IMR-90 (cell line): ENCODE data around the gene CEP57L1. TPM values are rescaled to one million over a fixed set of nuclear protein-coding genes. Genes with fewer than 3 reads are reported as not detected.

ENCODE experiments used
- ATAC-seq: fragments of 200-7000 bp; cut with Tn5 transposase; 2 replicates; pipeline ENCODE4 v1.9.1; 2020; ENCODE audit warnings: low read depth, mild to moderate bottlenecking, moderate library complexity
- BruUV-seq: library from RNA; stranded (reverse); fragments of 400-500 nt; replicated peaks from 2 replicates; lab custom pipeline; 2021; lab: Mats Ljungman, UMichigan
- CTCF ChIA-PET: fragments of 300-600 bp; formaldehyde crosslinking; extraction: SDS; loops from one replicate; lab custom pipeline; 2021; ENCODE audit warnings: antibody characterized with exemption; lab: Yijun Ruan, JAX
- POLR2A ChIA-PET: fragments of 300-600 bp; sonication (Branson Sonifier 250); formaldehyde crosslinking; loops from one replicate; lab custom pipeline; 2022; ENCODE audit warnings: antibody characterized with exemption; ENCODE audit not compliant: unreplicated experiment; lab: Charles Lee
- DNase-seq: peaks from one replicate; pipeline ENCODE4 v3.0.0; 2013
- H2AFZ ChIP-seq: replicated peaks from 2 replicates; pipeline ENCODE3; 2013; ENCODE audit warnings: low read length, mild to moderate bottlenecking; ENCODE audit not compliant: poor library complexity
- H2AK5ac ChIP-seq: 2 replicates; pipeline ENCODE4 v1.6.1; 2013; ENCODE audit warnings: low read depth, low read length, inconsistent platforms
- H2AK9ac ChIP-seq: replicated peaks from 2 replicates; pipeline ENCODE3; 2013; ENCODE audit warnings: mild to moderate bottlenecking, low read depth, low read length, moderate library complexity; ENCODE audit not compliant: poor library complexity
- H2BK120ac ChIP-seq: 2 replicates; pipeline ENCODE4 v1.6.1; 2013; ENCODE audit warnings: low read depth, low read length, inconsistent platforms
- H2BK15ac ChIP-seq: 3 replicates; pipeline ENCODE4 v1.6.1; 2013; ENCODE audit warnings: low read depth, low read length, inconsistent platforms
- H2BK20ac ChIP-seq: 2 replicates; pipeline ENCODE4 v1.6.1; 2013; ENCODE audit warnings: low read depth, mild to moderate bottlenecking, inconsistent platforms, low read length, moderate library complexity
- H2BK5ac ChIP-seq: 2 replicates; pipeline ENCODE4 v1.6.1; 2013; ENCODE audit warnings: mild to moderate bottlenecking, low read depth, low read length, inconsistent platforms; ENCODE audit not compliant: poor library complexity, severe bottlenecking
- H3K14ac ChIP-seq: replicated peaks from 2 replicates; pipeline ENCODE4 v1.6.1; 2013; ENCODE audit warnings: low read depth, low read length, inconsistent platforms
- H3K18ac ChIP-seq: 2 replicates; pipeline ENCODE4 v1.6.1; 2013; ENCODE audit warnings: low read depth, low read length, control low read depth
- H3K23ac ChIP-seq: 2 replicates; pipeline ENCODE4 v1.6.1; 2013; ENCODE audit warnings: low read depth, low read length, inconsistent platforms
- H3K27ac ChIP-seq: 2 replicates; pipeline ENCODE4 v1.5.1; 2013; ENCODE audit warnings: mild to moderate bottlenecking, control low read depth, low read length; ENCODE audit not compliant: insufficient read depth
- H3K27me3 ChIP-seq: 2 replicates; pipeline ENCODE4 v1.6.1; 2013; ENCODE audit warnings: low read length; ENCODE audit not compliant: control insufficient read depth, insufficient read depth
- H3K36me3 ChIP-seq: 2 replicates; pipeline ENCODE4 v1.6.1; 2013; ENCODE audit warnings: low read length, mixed read lengths; ENCODE audit not compliant: control insufficient read depth, insufficient read depth
- H3K4ac ChIP-seq: 2 replicates; pipeline ENCODE4 v1.6.1; 2013; ENCODE audit warnings: low read depth, low read length, inconsistent platforms
- H3K4me1 ChIP-seq: 2 replicates; pipeline ENCODE4 v1.6.1; 2013; ENCODE audit warnings: low read length, mixed read lengths; ENCODE audit not compliant: control insufficient read depth, insufficient read depth
- H3K4me2 ChIP-seq: 2 replicates; pipeline ENCODE4 v1.6.1; 2013; ENCODE audit warnings: low read depth, mild to moderate bottlenecking, control low read depth, low read length, moderate library complexity
- H3K4me3 ChIP-seq: 2 replicates; pipeline ENCODE4 v1.5.1; 2013; ENCODE audit warnings: low read depth, mild to moderate bottlenecking, control low read depth, low read length, moderate library complexity; ENCODE audit not compliant: insufficient read depth
- H3K56ac ChIP-seq: 2 replicates; pipeline ENCODE4 v1.6.1; 2013; ENCODE audit warnings: low read length, inconsistent platforms; ENCODE audit not compliant: insufficient read depth; ENCODE audit errors: extremely low read depth
- H3K79me1 ChIP-seq, 2 experiments: 2 replicates each; pipeline ENCODE4 v1.6.1; 2013; ENCODE audit warnings: low read length in 2 of 2, inconsistent platforms in 1 of 2, low read depth in 1 of 2
- H3K9ac ChIP-seq: 2 replicates; pipeline ENCODE4 v1.6.1; 2013; ENCODE audit warnings: low read depth, low read length, control low read depth
- H3K9me1 ChIP-seq: 2 replicates; pipeline ENCODE4 v1.6.1; 2013; ENCODE audit warnings: low read length, inconsistent platforms; ENCODE audit not compliant: insufficient read depth
- H3K9me3 ChIP-seq: 2 replicates; pipeline ENCODE4 v1.6.1; 2013; ENCODE audit warnings: low read length; ENCODE audit not compliant: control insufficient read depth, insufficient read depth
- H4K20me1 ChIP-seq: 2 replicates; pipeline ENCODE4 v1.6.1; 2013; ENCODE audit warnings: low read length, inconsistent platforms; ENCODE audit not compliant: insufficient read depth
- H4K5ac ChIP-seq: 2 replicates; pipeline ENCODE4 v1.6.1; 2013; ENCODE audit warnings: mild to moderate bottlenecking, low read depth, low read length, control low read depth
- H4K8ac ChIP-seq, 2 experiments: 2 replicates each; pipeline ENCODE4 v1.6.1; 2013; ENCODE audit warnings: low read depth in 2 of 2, low read length in 2 of 2, control low read depth in 1 of 2, inconsistent platforms in 1 of 2
- H4K91ac ChIP-seq: 2 replicates; pipeline ENCODE4 v1.6.1; 2013; ENCODE audit warnings: low read depth, low read length, inconsistent platforms; ENCODE audit not compliant: insufficient read depth
- SMC3 ChIP-seq: fragments of 150-350 bp; IDR thresholded peaks from 2 replicates; pipeline ENCODE4 v1.6.1; 2016; ENCODE audit warnings: low read depth, mild to moderate bottlenecking, antibody characterized with exemption, low read length, moderate library complexity
- dilution Hi-C: fragments of 300-500 bp; cut with HindIII; formaldehyde crosslinking; loops from one replicate; pipeline ENCODE4 v1.14.3; 2018; ENCODE audit warnings: low sequenced_read_pairs; ENCODE audit not compliant: unreplicated experiment
- in situ Hi-C: fragments of 300-500 bp; cut with MboI; formaldehyde crosslinking; loops from 3 replicates; pipeline ENCODE4 v1.14.3; 2019; ENCODE audit warnings: low sequenced_read_pairs, inconsistent platforms, mixed read lengths
- intact Hi-C: fragments of 100-400 bp; cut with micrococcal nuclease; formaldehyde crosslinking; loops from 2 replicates; pipeline ENCODE4 v1.10.0; 2022
- polyA plus RNA-seq, 3 experiments: library from polyadenylated mRNA; depleted of rRNA; stranded (reverse); fragments of >200 nt; gene quantifications; 2 replicates each; pipeline ENCODE4 v1.2.3, GENCODE V29; 2012; ENCODE audit warnings: low replicate concordance in 1 of 3
- total RNA-seq: library from RNA; depleted of rRNA; stranded (reverse); fragments of >200 nt; gene quantifications from 2 replicates; pipeline ENCODE4 v1.2.3, GENCODE V29; 2012
- TF ChIP-seq, protein P1 (sequence below): fragments of 150-350 bp; IDR thresholded peaks from 2 replicates; pipeline ENCODE4 v1.6.1; 2016; ENCODE audit warnings: low read depth, mild to moderate bottlenecking, low read length, moderate library complexity, borderline replicate concordance

Gene CEP57L1
- total and polyA plus RNA-seq, 2 of the 4 experiments (the other 2 are of a cell fraction), result 10.3 to 21.9 TPM

DNA sequence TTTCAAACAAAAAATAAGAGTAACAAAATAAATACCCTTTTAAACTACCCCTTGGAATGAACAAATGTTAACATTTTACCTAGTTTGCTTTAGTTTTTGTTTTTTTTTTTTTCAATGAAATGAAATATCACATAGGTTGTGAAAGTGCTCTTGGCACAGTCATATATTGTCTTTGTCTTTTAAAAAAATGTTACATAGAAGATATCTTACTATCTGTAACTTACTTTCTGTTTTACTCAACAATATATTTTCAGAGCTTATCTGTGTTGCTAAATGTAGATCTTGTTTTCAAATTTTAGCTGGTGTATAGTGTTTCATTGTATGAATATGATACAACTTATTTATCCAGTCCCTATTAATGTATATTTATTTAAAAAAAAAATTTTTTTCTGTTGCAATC, 8.6 kb downstream of the CEP57L1 start:
- CTCF ChIA-PET, result no interaction called here
- no peak for DNase-seq

More for the DNA sequence above, 8.6 kb downstream of the CEP57L1 start:
- POLR2A ChIA-PET, result no interaction called here
- H3K36me3 ChIP-seq, result peaks cover 3% of the 10 kb centered on the region; the same call in 1 of the 2 replicates
- in situ Hi-C loops (no loop called here), intact Hi-C loops (no loop called here), dilution Hi-C loops (no loop called here)
- no peak overlapping the region for H3K4me3 ChIP-seq
- no peaks in the 10 kb centered on the region for H3K27me3 ChIP-seq
- H3K4me1 ChIP-seq, result no peaks in the 10 kb centered on the region
- no peak for ATAC-seq
- H2BK5ac ChIP-seq, result no peak overlapping the region
- H4K91ac ChIP-seq, result no peak overlapping the region
- no peak overlapping the region for H3K23ac ChIP-seq
- no peak overlapping the region for H2AK5ac ChIP-seq
- H3K9me1 ChIP-seq, result no peaks in the 10 kb centered on the region
- H2AK9ac ChIP-seq, result no peak overlapping the region
- no peak overlapping the region for H3K9ac ChIP-seq
- H3K4ac ChIP-seq, result no peak overlapping the region
- H2AFZ ChIP-seq, result no peak overlapping the region
- no peak overlapping the region for H2BK20ac ChIP-seq
- no peak overlapping the region for H3K56ac ChIP-seq
- no peak overlapping the region for H3K18ac ChIP-seq
- TF ChIP-seq, protein P1, sequence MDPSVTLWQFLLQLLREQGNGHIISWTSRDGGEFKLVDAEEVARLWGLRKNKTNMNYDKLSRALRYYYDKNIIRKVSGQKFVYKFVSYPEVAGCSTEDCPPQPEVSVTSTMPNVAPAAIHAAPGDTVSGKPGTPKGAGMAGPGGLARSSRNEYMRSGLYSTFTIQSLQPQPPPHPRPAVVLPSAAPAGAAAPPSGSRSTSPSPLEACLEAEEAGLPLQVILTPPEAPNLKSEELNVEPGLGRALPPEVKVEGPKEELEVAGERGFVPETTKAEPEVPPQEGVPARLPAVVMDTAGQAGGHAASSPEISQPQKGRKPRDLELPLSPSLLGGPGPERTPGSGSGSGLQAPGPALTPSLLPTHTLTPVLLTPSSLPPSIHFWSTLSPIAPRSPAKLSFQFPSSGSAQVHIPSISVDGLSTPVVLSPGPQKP, result no peak
- no peak for TF ChIP-seq SMC3
- no peak overlapping the region for H4K5ac ChIP-seq
- H4K20me1 ChIP-seq, result no peaks in the 10 kb centered on the region
- H3K14ac ChIP-seq, result no peak overlapping the region
- H3K79me1 ChIP-seq, result peaks cover 12 to 23% of the 10 kb centered on the region in 2 experiments; a peak in 3 of 4 replicates
- H2BK120ac ChIP-seq, result no peak overlapping the region
- BruUV-seq, result no TSS peak
- no peak overlapping the region for H2BK15ac ChIP-seq
- no peaks in the 10 kb centered on the region for H3K9me3 ChIP-seq
- H4K8ac ChIP-seq, result no peak overlapping the region
- no peak overlapping the region for H3K4me2 ChIP-seq
- no peak overlapping the region for H3K27ac ChIP-seq
